GM12878 (cell line): ENCODE results near the gene NAA15.

Experiments
- REST ChIP-seq: IDR thresholded peaks from 2 replicates; pipeline ENCODE4 v1.6.1; 2012; ENCODE audit warnings: mild to moderate bottlenecking, low read depth, low read length
- TF ChIP-seq, protein P1 (sequence below), 3 experiments: IDR thresholded peaks in 2 of 3; conservative IDR thresholded peaks in 1 of 3; 2 replicates each; pipeline ENCODE4 v1.5.1; 2011; ENCODE audit warnings: low read depth in 3 of 3, low read length in 3 of 3, mild to moderate bottlenecking in 3 of 3, control low read depth in 2 of 3, moderate library complexity in 2 of 3, inconsistent platforms in 1 of 3, mixed read lengths in 1 of 3; ENCODE audit not compliant: control insufficient read depth in 2 of 3, insufficient read depth in 1 of 3; ENCODE audit errors: extremely low read depth in 1 of 3

DNA sequence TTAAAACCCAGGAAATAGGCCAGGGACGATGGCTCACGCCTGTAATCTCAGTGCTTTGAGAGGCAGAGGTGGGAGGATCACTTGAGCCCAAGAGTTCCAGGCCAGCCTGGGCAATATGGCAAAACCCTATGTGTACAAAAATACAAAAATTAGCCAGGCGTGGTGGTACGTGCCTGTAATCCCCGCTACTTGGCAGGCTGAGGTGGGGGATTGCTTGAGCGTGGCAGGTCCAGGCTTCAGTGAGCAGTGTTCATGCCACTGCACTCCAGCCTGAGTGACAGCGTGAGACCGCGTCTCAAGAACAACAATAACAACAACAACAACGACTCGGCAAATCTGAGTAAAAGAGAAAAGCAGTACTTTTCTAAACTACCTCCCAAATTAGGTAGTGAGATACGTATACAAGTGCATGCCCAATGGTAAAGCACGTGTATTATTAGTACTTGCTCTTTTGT, 13.9 kb downstream of the NAA15 start:
- TF ChIP-seq REST = no peak
- TF ChIP-seq, protein P1, sequence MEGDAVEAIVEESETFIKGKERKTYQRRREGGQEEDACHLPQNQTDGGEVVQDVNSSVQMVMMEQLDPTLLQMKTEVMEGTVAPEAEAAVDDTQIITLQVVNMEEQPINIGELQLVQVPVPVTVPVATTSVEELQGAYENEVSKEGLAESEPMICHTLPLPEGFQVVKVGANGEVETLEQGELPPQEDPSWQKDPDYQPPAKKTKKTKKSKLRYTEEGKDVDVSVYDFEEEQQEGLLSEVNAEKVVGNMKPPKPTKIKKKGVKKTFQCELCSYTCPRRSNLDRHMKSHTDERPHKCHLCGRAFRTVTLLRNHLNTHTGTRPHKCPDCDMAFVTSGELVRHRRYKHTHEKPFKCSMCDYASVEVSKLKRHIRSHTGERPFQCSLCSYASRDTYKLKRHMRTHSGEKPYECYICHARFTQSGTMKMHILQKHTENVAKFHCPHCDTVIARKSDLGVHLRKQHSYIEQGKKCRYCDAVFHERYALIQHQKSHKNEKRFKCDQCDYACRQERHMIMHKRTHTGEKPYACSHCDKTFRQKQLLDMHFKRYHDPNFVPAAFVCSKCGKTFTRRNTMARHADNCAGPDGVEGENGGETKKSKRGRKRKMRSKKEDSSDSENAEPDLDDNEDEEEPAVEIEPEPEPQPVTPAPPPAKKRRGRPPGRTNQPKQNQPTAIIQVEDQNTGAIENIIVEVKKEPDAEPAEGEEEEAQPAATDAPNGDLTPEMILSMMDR (IDR thresholded peaks at IDR 0.05 in 2 of 3, conservative IDR thresholded peaks at IDR 0.05 in 1 of 3; ENCODE audit: control insufficient read depth in 2 of 3, extremely low read depth in 1 of 3, insufficient read depth in 1 of 3, low read depth in 3 of 3, low read length in 3 of 3) = no peak
